ENCODE results near the gene C11orf71.
A peak's percentile ranks its signal among the peaks of the same experiment; 100 is the strongest.

Gene C11orf71, protein sequence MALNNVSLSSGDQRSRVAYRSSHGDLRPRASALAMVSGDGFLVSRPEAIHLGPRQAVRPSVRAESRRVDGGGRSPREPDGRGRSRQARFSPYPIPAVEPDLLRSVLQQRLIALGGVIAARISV

DNA sequence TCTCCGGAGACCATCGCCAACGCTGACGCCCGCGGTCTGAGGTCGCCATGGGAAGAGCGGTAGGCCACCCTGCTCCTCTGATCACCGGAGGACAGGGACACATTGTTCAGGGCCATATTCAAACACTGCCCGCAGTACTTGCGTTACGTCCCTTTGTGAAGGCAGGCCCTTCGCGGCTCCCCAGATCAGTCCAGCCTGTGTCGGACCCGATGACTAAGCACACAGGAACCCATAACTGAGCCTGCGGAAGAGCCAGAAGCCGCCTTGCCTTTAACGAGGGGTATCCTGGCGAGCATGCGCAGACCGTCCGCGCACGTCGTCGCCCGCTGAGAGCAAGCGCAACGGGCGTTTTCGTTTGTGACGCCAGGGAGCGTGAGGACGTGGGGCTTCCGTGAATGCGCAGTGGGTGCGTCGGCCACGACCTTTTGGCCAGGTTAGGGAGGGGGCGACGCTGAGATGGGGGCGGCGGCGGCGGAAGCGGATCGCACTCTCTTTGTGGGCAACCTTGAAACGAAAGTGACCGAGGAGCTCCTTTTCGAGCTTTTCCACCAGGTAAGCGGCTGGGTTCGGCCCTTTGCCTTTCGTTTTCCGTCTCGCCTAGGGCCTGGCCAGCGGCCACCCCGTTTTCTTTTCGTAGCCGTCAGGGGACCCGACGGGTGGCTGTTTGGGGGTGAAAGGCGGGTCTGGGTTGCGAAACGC lies at the start of gene C11orf71, which contains the start of gene RBM7:
C11orf71 (minus strand) TSS at position 296 of the 699 bp plus-strand sequence; CDS start at position 116, 180 bp downstream.
RBM7 (plus strand) TSS at position 451 of the 699 bp plus-strand sequence; CDS start at position 457, 6 bp downstream.
- peak; percentile 99 for DNase-seq

DNA sequence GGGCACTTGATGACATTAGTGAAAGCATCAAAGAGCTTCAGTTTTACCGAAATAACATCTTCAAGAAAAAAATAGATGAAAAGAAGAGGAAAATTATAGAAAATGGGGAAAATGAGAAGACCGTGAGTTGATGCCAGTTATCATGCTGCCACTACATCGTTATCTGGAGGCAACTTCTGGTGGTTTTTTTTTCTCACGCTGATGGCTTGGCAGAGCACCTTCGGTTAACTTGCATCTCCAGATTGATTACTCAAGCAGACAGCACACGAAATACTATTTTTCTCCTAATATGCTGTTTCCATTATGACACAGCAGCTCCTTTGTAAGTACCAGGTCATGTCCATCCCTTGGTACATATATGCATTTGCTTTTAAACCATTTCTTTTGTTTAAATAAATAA lies 49.5 kb upstream of the C11orf71 start:
- DNase-seq = no peak

DNA sequence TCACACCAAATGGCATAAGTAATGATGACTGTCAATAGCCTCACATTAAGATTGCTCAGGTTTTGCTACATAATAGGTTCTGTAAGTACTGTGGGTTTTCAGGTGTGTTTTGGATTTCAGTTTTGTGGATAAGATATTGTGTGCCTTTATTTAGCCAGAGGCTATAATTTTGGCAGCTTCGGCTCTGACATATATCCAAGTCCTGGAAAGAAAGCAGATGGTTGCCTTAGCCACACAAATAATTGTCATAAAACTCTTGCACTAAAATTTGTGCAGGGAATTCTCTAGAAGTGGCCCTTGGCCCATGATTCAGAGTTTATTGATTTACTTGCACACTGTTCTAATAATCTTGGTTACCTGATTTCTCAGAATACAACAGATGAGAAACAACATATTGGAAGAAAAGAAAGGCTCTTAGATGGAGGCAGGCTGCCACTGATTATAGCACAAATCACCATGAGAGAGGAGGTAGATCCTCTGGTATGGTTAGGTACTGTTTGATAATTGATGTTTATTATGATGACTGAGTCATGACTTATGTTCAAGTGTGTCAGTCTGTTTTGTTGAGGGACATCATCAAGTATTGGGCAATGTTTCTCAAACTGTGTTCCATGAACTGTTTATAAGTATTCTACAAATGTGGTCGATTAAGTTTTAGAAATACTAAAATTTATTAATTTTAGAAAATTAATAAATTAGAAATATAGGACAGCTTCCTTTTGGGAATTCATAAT lies 48.6 kb upstream of the C11orf71 start:
- DNase-seq = peak; percentile 14

DNA sequence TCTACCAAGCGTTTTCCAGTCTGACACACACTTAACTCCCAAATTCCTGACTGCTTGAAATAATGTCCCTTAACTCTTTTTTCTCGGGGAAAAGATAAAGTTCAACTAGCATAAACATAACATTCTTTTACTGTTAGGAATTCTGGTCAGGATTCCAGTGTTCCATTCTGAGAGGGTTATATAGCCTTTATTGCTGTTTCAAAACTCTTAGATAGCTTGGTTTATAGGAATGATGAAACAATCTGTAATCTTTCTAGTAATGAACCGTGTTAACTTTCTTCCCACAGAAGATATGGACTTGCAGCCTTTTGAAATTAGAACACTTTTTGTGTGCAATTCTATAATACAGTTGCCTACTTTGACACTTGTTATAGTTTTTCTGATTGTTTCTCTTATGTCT lies 47.6 kb upstream of the C11orf71 start:
- peak; percentile 84 for DNase-seq

DNA sequence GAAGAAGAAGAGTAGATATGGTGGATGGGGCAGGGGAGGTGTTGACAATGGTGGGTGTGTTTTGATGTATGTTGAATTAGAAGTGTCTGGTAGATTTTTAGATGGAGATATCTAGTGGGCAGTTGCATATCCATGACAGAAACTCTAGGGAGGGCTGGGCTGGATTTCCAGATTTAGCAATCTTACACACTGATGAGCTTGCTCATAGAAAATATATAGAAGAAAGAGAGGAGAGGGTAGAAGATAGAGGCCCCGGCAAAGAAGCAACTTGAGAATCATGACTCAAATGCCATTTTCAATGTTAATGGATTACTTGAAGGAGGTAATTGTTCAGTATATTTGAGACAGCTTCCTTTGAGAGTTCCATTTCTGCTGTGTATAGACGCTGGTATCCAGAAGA lies 47.1 kb upstream of the C11orf71 start:
- peak; percentile 20 for DNase-seq

DNA sequence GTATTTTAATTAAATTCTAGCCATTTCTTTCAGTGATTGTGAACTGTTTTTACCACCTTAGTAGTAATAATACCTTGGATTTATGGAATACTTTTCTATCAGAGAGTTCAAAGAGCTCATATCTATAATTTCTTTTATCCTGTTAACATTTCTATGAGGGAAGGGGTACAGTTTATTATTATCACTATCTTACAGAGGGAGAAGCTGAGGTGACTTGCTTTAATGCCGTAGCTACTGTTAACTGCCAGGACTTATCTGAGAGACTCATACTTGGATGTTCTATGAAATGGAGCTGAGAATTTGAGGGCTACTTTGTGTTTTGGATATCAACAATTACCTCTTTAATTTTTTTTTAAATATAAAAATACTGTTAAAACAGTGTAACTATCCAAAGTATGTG lies 42.2 kb upstream of the C11orf71 start:
- DNase-seq = no peak

DNA sequence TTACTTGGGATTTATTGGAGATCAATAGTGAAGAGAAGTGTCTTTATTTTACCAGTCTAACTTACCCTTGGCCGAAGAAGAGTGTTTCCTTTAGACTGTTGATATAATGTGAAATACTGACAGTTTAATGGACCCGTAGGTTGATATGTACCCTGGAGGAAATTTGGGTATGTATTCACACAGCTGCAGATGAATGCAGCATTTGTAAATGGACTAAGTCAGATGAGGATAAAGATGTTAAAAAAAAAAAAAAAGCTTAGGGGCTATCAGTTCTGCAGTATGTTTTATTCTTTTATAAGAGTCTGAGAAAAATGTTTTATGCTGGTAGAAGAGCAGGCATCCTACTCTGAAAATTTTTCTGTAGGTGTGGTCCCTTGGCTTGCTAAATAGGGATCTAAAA lies 41.6 kb upstream of the C11orf71 start:
- DNase-seq = no peak

DNA sequence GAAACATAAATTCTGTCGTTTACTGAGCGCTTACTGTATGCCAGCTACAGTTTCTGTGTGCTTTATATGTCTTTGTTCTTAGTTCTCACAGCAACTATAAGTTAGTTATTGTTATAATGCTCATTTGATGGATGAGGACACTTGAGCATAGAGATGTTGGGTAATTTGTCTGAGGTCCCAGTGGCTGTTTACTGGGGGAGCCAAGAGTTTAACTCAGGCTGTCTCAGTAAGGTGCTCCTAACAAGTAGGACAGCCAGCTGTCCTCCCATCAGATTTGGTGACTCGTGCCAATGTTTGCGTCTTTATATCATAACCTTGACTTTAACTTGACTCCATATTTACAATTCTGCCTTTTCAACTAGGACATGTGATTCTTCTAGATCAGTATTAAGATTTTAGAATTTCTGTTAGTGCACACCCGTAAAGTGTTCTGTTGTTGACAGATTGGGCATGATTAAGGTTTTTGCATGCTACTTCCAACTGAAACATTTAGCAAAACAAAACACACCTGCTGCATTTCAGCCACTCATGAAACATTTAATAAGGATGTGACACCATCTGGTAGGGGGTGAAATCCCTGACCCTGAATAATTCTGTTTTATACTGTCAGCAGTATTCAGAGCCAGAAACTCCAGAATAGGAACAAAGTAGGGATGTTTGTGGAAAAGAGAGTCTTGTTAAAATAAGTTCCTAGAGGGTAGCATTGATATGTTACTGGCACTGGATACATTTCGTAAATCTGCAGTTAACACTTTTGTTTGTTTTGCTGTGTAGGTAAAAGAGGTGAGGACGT lies 40.9 kb upstream of the C11orf71 start:
- peak; percentile 4 for DNase-seq

DNA sequence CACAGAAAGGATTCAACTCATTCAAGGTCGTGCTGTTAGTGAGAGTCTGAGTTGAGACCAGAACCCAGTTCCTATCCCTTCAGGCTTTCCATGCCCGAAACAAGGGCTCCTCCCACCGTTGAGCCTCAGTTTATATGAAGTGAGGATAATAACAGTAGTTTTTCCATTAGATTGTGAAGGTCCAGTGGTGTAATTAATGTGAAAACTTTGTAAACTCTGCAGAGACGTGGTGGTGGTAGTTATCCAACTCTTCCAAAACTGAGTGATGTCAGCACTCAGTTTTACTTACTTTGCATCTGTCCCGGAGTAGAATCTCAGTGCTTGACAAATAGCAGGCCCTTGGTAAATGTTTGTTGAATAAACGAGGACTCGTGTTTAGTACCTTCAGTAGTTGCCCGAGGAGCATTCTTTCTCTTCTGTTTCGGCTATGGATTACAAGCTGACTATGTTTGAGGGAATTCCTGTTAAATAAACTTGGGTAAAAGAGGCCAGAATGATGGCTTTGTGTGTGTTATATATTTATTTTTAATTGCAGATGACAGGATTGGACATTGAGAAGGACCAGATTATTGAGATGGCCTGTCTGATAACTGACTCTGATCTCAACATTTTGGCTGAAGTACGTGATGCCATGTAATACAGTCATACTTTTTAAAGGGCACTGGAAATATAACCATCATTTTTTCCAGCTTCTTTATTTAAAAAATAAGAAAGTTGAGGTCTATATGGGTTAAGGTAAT lies 40.0 kb upstream of the C11orf71 start:
- DNase-seq = peak; percentile 34

DNA sequence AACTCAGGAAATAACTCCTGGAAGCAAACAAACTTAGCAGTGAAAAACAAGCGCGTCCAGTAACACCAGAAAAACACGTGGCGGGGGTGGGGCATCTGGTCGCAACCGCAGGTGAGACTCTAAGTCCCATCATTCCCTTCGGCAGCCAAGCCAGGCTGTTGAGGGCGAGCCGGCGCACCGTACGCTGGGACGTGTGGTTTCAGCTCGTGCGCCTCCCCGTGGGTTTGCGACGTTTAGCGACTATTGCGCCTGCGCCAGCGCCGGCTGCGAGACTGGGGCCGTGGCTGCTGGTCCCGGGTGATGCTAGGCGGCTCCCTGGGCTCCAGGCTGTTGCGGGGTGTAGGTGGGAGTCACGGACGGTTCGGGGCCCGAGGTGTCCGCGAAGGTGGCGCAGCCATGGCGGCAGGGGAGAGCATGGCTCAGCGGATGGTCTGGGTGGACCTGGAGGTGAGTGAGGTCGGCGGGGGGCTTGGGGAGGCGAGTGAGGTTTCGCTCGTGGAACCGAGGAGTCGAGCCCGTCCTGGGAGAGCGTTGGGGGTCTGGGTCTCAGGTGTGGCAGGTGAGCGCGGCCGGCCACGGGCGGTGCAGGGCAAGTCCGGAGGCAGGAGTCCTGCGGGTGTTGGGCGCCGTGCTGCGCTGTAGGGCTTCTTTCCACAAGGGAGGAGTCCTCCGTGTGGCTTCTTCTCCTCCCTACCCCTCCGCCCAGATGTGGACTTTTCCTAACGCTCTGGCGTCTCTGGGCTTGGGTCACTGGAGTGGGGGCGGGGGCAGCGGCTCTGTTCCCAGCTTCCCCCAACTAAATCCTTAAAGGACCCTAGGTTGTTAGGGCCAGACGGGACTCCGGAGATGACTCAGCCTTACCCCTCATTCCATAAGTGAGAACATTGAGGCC lies 39.2 kb upstream of the C11orf71 start, which contains the start of gene REXO2:
REXO2 (plus strand) TSS at position 239 of the 892 bp plus-strand sequence; CDS start at position 301, 62 bp downstream.
- DNase-seq = peak; percentile 95

DNA sequence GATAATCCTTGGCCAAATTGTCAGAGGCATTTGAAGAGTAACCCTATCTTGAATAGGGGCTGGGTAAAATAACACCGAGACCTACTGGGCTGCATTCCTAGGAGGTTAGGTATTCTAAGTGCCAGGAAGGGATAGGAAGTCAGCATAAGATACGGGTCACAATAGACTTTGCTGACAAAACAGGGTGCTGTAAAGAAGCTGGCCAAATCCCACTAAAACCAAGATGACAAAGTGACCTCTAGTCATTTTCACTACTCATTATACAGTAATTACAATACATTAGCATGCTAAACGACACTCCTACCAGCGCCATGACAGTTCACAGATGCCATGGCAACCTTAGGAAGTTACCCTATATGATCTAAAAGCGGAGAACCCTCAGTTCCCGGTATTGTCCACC lies 38.0 kb upstream of the C11orf71 start:
- DNase-seq = peak; percentile 9

DNA sequence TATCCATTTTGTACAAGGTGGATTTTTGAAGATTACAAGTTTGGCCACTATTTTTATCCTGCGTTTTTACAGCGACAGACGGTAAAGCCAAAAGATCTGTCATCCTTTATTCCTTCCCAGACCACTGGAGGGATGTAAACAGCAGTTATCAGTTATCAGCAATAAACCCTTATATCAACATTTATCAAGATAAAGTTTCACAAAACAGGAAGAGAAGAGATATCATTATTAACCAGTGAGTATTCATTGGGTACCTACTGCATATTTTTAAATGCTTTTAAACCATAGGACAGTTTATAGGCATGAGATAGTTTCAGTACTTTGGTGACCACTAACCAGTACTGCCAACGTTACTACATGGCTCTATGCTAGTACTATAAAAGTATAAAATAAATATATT lies 33.1 kb upstream of the C11orf71 start:
- no peak for DNase-seq

DNA sequence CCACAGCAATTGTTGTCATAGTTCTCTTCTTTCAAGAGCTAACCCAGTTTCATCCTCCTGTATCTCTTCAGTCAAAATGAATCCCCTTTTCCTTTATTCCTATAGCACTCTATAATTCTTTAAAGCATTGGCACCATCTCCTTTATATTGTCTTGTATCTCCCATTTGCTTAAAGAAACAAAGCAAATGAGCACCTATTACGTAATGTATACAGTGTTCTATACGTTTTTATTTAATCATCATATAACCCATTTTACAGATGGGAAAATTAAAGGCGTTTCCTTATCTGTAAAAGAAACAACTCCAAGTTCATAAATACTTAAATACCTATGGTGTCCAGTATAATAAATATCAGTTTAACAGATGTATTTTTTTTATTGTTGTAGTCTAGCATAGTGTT lies 32.6 kb upstream of the C11orf71 start:
- DNase-seq = no peak

DNA sequence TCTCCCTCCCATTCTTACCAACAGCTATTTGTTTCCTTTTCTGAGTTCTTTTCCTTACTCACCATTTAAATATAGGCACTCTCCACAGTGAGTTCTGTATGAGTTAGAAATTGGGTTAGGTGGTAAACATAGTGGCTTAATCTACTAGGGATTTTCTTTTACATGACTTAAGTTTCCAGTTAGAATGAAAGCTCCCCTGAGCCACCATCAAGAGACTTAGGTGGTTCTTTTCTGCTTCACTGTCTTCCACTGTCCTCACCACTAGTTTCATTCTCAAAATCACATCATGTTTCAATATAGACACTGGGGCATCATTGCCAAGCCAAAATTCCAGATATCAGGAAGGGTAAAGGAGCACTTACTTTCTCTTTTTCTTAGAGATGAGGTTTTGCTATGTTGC lies 30.0 kb upstream of the C11orf71 start:
- no peak for DNase-seq

DNA sequence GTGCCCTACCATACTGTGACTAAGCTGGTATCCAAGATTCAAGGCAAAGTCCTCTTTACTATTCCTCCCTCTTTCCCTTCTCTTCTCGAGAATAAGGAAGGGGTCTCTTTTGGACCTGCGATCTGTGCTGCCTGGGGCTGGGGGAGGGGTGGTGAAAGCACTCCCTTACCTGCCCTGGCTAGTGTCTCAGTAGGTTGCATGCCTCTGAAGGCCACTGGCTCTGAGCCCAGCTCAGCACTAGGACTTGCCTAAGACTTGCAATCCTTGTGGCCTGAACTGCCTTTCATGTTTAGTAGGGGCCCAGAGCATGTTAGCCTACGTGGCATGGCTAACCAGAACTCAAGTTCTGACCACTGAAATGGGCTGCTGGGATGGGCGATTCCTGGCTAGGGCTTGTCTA lies 26.0 kb upstream of the C11orf71 start:
- no peak for DNase-seq

DNA sequence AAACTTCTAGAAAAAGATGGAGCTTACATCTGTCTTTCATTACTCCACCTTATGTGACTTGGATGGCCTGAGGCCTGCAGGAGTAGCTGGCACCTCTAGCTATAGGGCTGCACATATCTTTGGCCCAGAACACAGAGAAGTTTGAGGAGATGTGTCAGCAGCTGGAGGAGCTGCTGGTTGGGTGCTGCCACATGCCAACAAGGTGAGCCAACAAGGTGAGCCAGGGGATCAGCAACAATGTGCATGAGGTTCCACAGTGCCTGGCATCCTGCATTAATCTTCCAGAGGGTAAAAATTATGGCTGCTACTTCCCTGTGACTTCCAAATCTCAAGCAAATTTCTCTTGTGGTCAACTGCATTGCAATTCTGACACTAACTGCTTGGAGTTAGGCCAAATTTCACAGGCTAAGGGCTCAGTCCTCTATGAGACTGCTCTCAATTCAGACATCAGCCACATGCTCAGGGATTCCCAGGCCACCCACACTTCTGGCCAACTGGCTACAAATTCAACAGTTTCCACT lies 16.2 kb upstream of the C11orf71 start:
- peak; percentile 58 for DNase-seq

DNA sequence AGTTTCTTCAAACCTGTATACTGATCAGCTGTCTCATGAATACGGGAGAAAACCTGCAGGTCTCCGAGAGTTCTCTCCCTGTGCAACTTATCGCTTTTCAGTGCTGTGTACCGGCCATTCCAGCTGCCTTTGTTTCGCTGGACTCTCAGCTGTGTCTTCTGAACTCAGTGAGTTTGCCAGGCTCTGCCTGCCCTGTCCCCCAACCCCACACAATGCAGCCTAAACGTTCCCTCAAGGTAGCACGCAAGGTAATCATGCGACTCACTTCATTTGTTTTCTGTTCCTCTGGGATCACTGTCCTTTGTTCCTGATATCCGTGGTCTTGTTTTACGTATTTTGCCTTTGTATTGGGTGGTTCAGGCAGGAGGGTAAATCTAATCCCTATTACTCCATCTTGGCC lies 13.6 kb upstream of the C11orf71 start:
- DNase-seq = no peak

DNA sequence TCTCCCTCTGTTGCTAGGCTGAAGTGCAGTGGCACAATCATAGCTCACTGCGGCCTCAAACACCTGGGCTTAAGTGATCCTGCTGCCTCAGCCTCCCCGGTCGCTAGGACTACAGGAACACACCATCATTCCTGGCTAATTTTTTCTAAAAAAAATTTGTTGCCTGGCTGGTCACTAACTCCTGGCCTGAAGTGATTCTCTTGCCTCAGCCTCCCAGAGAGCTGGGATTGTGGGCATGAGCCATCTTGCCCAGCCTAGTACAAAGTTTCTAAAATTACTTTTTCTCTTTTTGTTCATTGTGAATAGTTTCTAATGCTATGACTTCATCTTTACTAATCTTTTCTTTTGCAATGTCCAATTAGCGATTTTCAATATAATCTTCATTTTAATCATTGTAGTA lies 12.6 kb upstream of the C11orf71 start:
- DNase-seq = no peak

DNA sequence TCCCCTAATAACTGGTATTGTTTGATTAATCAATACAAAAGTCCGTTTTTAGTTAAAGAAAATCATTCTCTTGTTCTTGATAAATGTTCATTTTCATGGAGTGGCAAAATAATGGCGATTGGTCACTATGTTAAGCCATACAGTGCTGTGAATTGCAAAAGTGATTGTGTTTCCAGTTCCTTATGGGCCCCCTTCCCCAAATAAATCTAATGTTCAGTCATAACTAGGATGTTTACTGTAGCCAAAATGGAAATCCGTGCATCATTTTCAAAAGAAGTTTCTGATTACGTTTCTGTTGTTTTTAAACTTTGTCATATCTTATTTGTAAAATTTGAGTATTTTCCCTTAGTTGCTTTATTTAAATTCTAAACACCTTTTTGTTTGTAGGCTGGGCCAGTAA lies 1.0 kb upstream of the C11orf71 start:
- no peak for DNase-seq

DNA sequence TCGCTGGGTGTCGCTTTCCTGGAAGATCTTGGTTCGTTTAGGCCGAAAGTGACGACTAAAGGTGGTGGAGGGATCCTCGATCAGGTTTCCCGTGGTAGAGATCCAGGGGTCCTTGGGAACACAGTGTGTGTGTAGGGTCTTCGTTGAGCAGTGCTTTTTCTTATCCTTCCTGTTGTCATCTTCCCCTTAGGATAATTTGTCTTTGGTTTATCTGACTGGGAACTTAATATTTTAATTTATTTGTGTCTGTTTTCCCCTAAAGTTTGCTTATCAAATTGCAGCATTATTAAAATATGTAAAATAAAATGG lies 558 bp upstream of the C11orf71 start:
- no peak for DNase-seq

DNA sequence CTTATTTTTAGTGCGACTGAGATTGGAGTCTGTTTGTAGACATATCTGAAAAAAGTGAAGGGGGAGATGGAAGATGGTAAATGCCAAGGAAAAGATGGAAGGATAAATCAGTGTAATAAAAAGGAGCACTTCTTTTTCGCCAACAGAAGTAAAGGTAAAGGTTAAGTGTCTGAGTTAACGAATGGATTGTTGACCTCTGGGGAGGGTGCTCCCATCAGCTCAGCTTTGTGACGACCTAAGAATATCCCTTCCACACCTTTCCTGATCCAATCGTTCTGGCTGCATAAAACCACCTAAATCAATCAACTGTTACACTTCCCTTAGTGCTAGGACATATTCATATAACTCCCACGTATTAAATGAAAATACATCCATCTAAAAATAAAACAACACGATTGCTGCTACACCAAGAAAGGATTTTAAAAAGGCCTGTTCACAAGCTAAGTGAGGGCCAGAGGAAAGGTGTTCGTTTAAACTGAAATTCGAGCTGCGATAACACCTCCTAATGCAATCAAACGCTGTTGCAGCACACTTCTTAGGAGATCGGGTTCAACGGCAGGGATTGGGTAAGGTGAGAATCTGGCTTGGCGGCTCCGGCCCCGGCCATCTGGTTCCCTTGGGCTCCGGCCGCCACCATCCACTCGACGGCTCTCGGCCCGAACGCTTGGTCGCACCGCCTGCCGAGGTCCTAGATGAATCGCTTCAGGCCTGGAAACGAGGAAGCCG lies 658 bp downstream of the C11orf71 start:
- no peak for DNase-seq

Data from fibroblast of skin of right biceps (primary cell).